HG02571 (cell line): Measurements from ENCODE around the gene EHBP1.

Source experiments
- ATAC-seq: cut with Tn5 transposase; IDR thresholded peaks from one replicate; pipeline ENCODE4 v1.9.1; 2021; ENCODE audit warnings: mild to moderate bottlenecking, moderate library complexity; ENCODE audit not compliant: unreplicated experiment

The EHBP1 gene

DNA sequence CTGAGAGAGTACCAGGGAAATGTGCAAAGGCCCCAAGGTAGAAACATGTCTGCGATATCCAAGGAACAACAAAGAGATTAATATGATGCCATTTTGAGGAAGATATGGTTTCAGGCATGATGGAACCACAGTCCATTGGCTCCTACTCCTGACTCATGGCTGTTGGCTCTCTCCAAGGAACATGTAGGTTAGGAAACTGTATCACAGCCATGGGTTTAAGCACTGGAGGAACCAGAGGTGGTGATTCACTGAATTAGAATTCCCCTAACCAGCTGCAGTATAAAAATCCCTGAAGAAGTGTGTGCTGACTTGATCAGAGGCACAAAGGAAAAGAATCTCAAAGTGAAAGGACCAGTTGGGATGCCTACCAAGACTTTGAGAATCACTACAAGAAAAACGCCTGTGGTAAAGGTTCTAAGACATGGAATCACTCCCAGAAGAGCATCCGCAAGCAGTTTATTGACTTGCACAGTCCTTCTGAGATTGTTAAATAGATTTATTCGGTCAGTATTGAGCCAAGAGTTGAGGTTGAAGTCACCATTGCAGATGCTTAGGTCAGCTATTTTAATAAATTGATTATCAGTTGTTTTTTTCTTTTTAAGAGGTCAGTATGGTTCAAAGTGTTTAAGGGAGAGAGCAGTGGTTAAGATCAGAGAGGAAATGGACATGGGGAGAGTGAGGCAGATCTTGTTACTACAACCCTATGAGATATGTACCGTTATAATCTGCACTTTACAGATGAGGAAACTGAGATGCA is 234.4 kb downstream of the EHBP1 start:
- ATAC-seq, result no peak

DNA sequence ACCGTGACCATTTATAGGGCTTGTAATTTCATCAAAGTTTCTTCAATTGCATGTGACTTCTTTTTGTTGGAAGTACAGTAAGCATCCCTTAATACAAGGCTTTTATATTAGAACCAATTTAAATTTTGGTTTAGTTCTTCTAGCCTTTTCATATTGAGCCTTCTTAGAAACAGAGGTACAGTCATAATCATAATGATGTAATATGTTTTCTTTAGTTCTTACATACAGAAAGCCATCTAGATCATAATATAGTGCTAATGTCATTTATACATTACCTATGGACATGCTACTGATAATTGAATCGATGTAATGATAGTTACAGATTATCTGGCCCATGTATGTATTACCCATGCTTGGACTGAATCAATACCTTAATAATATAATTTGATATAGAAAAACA is 235.2 kb downstream of the EHBP1 start:
- ATAC-seq, result no peak

GRCh38 chr2:62941413-62941812 is 235.9 kb downstream of the EHBP1 start:
- ATAC-seq, result no peak

DNA sequence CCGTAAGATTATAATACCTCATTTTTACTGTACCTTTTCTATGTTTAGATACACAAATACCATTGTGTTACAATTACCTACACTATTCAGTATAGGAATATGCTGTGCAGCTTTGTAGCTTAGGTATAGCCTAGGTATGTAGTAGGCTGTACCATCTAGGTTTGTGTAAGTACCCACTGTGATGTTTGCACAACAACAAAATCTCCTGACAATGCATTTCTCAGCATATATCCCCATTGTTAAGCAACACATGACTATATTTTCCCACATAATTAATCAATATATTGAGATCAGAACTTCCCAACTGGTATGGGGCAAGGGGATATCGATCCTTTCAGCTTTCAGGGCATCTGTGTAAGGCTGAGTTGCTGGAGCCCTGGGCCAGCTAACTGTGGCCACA is 238.8 kb downstream of the EHBP1 start:
- ATAC-seq, result no peak

- no peak for ATAC-seq
These were observed 241.9 kb downstream of the EHBP1 start for GRCh38 chr2:62947403-62947802.

DNA sequence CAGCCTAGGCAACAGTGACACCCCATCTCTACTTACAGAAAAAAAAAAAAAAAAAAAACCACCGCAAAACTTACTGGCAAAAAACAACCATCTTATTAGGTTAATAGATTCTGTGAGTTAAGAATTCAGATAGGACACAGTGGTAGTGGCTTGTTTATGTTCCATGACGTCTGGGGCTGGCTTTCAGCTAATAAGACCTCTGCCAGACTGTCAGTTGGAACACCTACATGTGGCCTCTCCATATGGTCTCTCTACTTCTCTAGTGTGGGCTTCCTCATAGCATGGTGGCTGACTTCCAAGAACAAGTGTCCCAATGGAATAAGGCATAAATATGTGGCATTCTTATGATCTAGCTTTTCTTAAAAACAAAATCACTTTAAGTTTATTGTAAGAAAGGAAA is 251.1 kb downstream of the EHBP1 start:
- no peak for ATAC-seq

DNA sequence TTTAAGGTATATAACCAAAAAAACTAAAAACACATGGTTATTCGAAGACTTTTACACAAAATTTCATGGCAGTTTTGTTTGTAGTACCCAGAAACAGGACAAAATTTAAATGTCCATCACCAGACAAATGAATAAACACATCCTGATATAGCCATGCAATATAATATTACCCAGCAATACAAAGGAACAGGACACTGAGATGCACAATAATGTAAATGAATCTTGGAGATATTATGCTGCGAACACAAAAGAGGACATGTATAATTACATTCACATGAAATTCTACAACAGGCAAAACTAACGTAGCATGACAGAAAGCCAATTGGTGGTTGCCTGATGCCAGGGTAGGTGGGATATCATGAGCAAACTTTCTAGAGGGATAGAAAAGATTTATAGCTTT is 252.7 kb downstream of the EHBP1 start:
- no peak for ATAC-seq

DNA sequence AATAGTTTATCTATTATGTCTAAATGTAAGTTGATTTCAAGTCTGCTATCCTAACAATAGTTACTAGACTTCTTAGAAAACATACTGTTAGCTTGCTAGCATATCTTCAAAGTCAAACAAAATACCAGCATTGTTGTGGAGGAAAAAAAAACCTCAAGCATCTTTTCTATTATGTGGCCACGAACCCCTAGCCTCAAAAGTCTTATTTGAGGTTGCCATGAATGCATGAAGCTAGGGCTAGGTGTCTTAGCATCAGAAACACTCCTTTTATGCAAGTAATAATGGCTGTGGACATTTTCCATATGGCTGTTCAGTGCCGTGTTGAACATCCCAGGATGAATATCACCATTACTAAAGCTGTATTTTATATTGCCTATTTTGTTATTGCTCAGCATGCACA is 258.5 kb downstream of the EHBP1 start:
- ATAC-seq, result no peak

GRCh38 chr2:62964671-62965070 is 259.2 kb downstream of the EHBP1 start:
- ATAC-seq, result no peak

- no peak for ATAC-seq
These were observed 261.5 kb downstream of the EHBP1 start for GRCh38 chr2:62966991-62967390.

DNA sequence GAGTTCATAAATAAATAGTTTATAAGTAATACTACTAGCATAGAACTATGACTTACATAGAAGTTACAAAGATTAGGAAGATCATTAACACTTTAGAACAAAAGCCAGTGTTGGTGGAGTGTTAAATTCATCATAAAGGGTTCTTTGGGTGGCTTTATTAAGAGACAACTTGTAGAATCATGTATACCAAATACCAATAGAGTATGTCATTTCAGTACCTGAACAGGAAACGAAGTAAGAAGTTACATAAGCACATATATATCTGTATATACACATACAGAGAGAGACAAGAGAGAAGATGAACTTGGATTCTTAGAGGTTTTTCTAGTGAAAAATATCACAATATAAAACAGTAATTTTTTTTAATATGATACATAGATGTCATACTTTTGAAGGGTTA is 262.7 kb downstream of the EHBP1 start:
- no peak for ATAC-seq

DNA sequence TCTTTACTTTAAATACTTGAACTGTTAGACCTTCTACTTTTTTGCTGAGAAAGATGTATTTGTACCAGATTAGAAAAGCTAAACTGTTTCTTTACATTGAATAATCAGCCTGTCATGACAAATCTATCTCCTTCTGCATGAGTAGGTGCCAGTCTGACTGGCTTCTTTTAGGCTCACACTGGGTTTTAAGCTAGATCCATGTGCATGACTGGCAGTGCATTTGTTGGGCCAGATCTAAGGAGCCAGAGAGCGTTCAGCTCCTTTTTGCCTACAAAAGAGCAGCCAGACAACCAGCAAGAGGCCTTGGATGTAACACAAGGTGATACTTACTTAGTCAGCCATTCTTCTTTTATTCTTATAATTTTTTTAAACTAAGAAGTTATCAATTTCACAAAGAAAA is 263.2 kb downstream of the EHBP1 start:
- ATAC-seq, result no peak

- no peak for ATAC-seq
These were observed 266.4 kb downstream of the EHBP1 start for GRCh38 chr2:62971936-62972335.

DNA sequence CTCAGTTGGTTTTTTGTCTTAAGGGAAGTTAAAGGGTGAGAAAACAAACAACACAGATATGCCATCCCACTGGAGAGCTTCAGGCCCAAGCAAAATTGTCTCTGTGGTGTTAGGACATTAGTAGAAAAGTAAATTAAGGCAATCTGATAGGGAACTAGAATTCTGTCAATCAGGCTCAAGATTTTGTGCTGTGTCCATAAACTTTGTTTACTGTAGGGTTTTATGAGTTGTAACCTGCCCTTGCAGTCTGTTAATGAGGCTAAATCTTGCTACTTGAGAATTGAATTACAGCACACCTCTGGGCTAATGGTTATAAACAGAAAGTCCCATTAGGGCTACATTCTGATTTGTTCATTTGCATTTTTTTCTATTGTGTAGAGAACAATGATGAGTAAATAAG is 267.1 kb downstream of the EHBP1 start:
- no peak for ATAC-seq

DNA sequence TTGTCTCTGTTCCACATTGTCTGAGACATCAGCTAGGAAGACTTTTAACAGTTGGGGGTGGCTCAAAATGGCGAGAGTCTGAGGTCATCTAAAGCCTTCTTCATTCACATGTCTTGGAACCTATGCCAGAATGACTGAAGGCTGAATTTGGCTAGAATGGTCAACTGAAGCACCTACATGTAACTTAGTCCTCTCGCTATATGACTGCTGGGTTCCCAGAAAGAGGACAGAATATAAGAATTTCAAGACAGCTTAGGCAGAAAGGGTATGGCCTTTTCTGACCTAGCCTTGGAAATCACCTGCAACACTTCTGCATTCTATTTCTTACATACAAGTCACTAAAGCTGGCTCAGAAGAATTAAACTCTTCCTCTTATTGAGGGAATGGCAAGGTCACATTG is 269.5 kb downstream of the EHBP1 start:
- no peak for ATAC-seq

DNA sequence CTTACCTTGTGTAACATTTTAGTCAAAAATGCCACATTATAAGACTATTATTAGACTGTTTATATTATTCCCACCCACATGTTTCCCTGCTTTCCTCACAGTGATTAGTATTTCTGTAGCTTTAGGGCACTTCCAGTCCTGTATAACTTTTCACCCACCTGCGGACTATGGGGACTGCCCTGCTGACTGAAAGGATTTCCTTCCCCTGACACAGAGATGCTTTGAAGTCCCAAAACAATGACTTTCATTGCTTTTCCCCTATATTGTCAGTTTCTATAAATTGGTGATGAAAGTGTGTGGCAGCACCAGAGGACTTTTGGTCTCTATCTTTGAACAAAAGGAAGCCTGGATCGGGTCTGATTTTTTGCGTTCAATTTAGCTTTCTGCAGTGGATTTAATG is 286.1 kb downstream of the EHBP1 start:
- no peak for ATAC-seq

GRCh38 chr2:62992561-62992960 is 287.0 kb downstream of the EHBP1 start:
- ATAC-seq, result no peak

DNA sequence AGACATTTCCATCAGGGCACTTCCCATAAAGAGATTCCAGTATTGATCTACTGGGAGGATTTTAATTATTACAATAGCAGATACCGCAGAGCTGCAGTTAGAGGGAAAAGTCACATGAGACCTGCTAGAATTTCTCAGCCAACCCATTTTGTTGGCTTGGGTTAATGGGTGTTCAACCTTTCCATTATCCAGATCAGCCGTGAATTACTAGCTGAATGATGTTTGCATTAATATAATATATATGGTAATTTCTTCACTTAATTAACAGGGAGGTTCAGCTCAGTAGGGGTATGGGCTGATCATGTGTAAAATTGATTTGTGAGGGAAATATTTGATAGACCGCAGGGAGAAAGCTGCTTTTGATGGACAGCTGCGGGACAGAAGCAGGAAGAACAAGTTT is 288.7 kb downstream of the EHBP1 start:
- ATAC-seq, result no peak

DNA sequence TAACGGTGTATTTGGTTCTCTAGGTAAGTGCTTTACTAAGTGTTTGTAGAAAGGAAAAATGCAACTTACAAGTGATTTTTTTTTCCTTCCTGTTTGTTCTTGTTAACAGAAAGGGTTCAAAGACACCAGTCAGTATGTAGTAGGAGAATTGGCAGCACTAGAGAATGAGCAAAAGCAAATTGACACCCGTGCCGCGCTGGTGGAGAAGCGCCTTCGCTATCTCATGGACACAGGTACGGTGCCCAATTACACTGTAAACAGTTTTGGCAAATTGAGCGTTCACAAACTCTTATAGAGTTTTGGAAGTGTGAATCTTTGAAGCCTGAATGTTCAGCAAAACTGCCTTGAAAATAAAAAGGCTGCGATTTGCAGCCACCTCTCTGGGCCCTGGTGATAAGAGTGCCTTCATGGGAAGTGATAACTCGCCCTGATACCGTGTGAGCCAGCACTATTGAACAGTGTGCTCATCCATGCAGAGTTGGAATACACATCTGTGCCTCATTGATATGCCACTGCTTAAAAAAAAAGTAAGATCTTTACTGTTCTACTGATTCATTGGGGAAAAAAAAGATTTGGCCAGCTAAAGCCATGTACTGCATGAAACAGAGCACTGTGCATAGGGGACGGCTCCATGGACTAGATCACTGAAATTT is 291.1 kb downstream of the EHBP1 start:
- no peak for ATAC-seq

DNA sequence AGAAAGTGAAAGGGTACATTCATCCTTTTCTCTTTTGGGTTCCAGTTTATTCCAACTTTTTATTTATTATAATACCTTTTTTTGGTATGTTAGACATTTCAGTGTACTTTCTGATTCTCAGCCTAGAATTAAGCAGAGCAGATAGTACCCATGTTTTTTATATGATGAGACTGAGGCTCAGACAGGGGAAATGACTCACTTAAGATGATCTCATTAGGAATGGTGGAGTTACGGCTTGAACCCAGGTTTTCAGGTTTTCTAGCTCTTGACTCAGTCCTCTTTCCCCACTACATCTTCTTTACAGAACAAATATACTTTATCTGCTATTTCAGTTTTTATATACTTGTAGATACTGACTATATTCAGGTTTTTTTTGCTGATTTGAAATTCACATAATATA is 293.4 kb downstream of the EHBP1 start:
- ATAC-seq, result no peak

DNA sequence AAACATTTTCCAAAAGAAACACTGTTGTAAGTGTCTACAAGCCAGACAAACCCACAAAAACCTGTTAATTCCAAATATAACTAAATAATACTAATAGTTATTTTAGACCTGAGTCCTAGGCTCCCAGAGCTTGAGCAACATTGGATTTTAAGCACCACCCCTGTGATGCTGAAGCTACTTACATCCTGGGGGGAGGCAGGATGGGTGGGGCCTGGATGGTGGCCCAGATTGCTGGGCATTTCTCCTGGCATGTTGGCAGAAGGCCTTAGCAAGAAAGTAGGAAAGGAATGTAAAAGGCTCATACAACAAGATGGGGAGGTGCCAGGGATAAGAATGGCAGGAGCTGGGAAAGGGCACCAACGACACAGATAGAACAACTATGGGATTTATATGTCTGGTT is 294.4 kb downstream of the EHBP1 start:
- ATAC-seq, result no peak

DNA sequence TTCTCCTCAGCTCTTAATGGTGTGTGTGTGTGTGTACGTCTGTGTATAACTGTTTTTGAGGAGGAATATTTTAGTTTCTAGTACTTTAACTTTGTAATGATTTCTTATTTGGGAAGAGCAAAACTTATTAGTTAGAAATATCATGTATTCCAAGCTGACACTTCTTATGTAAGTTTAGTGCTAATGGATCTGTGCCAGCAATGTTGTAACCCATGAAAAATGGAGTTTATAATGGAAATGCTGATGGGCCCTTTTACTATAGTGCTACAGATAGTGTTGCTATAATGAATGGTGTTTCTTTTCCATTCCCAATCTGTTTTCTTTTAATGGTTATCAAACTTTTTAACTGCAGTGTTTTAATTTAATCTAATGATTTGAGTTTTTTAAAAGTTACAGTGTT is 295.3 kb downstream of the EHBP1 start:
- no peak for ATAC-seq

GRCh38 chr2:63001576-63001975 is 296.1 kb downstream of the EHBP1 start:
- ATAC-seq, result no peak
